Epithelial cell of prostate (primary cell): ENCODE data around the gene OSBPL5.
"Not testable (repeated sequence)": the region's sequence is repeated elsewhere in the genome, so short reads cannot be mapped to it uniquely, and the experiment has no call there.

Source experiments
- DNase-seq: peaks from one replicate; pipeline ENCODE4 v3.0.0-alpha.2; 2011; ENCODE audit warnings: low read depth, low spot score
- H3K27ac ChIP-seq: fragments of 450-650 bp; 2 replicates; pipeline ENCODE4 v1.5.1; 2017; ENCODE audit warnings: mild to moderate bottlenecking

Gene OSBPL5

DNA sequence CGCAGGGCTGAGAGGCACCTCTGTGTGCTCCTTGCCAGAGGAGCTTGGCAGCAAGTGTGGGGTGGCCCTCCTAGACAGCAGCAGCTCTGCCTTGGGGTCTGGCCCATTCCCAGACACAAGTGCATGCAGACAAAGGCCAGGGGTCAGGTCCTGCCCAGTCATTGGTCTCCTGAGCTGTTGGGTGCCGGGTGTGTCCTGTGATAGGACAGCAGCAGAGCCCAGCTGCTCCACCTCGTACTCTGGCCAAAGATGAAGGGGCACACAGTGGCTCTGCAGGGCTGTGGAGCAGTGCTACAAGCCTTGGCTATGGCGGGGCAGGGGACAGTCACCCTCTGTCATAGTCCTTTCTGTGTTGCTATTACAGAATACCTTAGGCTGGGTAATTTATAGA is 17.3 kb upstream of the OSBPL5 start:
- H3K27ac ChIP-seq: no peak overlapping the region
- DNase-seq: no peak

DNA sequence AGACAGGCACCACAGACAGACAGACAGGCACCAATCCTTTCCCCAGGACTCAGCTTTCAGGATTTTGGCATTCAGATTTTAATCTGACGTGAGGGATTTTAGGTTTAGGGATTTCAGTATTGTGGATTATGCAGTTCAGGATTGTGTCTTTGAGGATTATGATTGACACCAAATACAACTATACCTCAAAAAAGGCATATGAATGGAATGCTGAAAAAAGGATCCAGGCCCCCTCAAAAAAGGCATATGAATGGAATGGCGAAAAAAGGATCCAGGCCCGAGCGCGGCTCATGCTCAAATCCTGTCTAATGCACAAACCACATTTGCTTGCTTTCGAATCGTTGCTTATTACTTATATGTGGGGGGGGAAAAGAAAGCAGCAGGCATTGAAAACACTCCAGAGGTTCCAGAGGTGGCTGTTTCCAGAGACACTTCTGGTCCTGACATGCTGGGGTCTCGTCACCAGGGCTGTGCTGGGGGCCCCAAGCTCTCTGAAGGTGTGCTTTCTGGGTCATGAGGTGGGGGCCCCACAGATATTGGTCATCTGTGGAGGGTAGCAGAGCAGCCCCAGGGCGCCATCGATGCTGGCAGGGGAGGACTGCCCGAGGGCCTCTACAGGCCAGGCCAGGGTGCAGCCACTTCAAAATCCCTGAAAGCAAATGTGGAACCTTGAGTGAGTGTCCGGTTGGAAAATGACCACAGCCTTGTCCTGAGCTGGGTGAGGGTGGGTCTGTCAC is 16.8 kb upstream of the OSBPL5 start:
- no peak for DNase-seq
- no peak overlapping the region for H3K27ac ChIP-seq

DNA sequence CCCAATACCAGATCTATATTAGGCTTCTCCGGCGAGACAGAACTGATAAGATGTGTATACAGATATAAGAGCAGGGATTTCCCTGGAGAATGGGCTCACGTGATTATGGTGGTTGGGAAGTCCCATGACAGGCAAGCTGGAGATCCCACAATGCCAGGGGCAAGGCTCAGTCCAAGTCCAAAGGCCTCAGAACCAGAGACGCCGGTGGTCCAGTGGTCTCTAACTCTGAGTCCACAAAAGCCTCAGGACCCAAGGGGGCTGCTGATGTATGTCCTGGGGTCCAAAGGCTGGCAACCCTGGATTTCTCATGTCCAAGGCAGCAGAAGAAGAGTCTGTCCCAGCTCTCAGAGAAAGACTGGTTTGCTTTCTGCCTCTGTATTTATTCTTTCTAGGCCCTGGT is 15.8 kb upstream of the OSBPL5 start:
- DNase-seq: no peak
- no peak overlapping the region for H3K27ac ChIP-seq

DNA sequence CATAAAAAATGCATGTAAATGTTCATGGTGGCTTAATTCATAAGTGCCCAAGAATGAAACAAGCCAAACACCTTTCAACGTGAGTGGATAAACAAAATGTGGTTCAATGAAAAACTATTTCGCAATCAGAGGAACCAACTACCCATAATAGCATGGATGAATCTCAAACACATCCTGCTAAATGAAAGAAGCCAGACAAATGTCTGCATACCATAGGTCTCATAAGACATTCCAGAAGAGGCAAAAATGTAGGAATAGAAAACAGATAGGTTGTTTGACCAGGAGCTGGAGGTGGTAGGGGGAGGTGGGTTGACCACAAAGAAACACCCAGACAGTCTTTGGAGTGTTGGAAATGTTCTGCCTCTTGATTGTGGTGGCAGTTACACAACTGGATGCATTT is 13.2 kb upstream of the OSBPL5 start:
- no peak for DNase-seq
- no peak overlapping the region for H3K27ac ChIP-seq

DNA sequence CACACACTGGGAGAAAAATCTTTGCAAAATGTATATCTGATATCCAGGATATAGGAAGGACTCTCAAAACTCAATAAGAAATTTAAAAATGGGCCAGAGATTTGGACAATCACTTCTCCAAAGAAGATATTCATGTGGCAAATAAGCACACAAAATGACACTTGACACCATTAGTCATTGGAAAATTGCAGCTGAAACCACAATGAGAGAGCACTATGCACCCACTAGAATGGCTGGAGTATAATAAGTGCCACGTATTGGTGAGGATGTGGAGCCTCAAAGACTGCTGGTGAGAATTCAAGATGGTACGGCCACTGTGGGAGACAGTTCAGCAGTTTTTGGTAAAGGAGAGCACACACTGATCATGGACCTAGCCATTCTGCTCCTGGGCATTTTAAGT is 12.8 kb upstream of the OSBPL5 start:
- no peak for DNase-seq
- no peak overlapping the region for H3K27ac ChIP-seq

DNA sequence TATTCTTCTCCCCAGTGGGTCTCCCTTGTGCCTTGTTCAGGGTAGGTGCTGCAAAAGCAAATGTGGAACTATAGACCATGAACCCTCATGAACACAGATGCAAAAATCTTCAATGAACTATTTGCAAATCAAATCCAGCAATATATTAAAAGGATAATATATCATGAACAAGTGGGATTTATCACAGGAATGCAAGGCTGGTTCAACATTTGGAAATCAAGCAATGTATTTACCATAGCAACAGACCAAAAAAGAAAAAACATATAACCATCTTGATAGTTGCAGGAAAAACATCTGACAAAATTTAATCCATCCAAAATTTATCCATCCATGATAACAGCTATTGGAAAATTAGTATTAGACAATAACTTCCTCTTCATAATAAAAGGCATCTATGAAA is 11.4 kb upstream of the OSBPL5 start:
- DNase-seq: no peak
- no peak overlapping the region for H3K27ac ChIP-seq

DNA sequence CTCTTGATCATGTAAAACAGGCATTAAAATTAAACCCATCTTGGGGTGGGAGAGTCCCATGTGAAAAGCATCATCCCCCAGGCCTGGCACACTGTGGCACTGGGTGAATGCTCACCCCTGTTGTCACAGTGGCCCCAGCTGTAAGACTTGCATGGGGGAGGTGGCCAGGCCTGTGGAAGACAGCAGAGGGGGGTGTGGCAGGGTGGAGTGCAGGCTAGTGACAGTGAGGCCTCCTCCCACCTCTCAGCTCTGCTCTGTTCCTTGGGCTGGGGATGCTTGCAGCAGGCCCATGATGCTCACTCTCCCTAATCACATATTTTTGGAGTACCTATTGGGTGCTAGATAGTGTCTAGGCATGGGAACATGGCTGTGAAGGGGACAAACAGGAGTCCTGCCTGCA is 10.1 kb upstream of the OSBPL5 start:
- DNase-seq: no peak
- no peak overlapping the region for H3K27ac ChIP-seq

DNA sequence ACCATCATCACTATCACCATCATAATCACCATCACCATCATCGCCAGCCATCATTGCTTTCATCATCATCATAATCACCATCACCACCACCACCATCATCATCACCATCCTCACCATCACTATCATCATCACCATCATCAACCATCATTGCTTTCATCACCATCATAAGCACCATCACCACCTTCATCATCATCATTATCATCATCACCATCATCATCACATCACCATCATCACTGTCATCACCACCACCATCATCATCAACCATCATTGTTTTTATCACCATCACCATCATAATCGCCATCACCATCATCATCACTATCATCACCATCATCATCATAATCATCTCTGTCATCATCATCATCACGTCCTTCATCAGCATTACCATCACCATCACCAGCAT is 9.3 kb upstream of the OSBPL5 start:
- DNase-seq: no peak
- no peak overlapping the region for H3K27ac ChIP-seq

DNA sequence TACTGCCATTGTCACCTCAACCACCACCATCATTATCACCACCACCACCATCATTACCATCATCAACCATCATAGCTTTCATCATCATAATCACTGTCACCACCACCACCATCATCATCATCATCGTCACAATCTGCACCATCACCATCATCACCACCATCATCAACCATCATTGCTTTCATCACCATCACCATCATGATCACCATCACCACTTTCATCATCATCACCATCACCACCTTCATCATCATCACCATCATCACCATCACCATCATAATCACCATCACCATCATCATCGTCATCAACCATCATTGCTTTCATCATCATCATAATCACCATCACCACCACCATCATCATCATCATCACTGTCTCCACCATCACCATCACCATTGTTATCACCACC is 8.7 kb upstream of the OSBPL5 start:
- no peak for DNase-seq
- H3K27ac ChIP-seq: no peak overlapping the region

DNA sequence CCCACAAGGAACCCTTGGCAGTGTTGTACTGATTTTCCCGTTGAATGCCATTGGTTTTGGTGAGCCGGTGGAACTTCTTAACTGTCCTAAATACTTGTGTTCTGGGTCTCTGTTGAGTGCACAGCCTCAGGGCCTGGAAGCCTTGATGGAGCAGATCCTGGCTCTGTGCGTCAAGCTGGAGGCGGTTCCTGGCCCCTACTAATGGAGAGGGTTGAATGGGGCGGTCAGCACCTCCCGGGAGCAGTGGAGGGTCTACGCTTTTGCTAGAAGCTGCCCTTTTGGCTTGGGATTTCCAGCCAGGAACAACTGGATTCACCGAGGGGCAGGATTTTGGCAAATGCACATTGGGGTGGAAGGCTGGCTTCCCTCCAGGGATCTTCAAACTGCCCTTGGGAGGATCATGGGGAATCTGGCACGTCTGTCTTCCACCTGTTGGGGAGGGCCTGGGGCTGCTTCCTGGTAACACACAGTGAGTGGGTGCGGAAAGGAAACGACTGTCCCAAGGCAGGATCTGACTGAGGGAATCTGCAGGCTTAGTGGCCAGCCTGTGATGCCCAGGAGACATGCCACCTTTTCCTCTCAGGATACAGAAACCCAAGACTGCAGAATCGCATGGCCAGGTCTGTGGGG is 6.9 kb upstream of the OSBPL5 start:
- no peak overlapping the region for H3K27ac ChIP-seq
- DNase-seq: no peak

DNA sequence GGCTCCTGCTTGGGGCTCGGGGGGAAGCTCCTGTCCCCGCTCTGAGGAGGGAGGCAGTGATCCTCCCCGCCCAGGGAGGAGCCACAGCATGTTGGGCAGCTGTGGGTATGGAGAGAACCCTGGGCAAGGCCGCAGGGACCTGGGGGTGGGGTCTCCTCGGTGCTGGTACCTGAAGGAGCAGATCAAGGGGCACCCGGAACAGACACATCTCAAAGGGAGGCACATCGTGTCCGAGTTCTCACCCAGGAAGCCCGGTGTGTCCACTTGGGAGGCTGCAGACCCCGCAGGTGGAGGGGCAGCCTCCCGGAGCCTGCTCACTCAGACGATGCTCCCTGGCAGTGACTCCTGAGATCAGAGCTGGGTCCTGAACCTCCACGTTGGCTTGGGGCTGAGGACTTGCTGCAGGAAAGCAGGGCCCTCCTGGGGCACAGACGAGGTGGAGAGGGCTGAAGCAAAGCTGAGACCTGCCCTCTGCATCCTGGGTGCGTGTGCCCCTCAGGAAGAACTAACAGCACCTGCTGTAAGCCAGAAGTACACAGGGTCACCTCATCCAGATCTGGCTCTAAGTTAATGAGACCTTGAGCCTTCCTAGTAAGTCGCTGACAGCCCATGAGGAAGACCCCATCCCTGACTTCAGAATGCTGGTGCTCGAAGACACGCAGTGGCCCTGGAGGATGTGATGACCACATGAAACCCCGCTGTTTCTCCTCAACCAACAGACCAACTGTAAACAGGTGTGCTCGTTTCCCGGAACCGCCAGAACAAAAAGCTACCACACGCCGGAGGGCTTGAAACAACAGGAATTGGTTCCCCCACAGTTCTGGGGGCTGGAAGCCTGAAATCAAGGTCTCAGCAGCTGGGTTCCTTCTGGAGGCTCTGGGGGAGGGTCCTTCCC is 5.9 kb upstream of the OSBPL5 start:
- no peak for DNase-seq
- H3K27ac ChIP-seq: no peak overlapping the region

DNA sequence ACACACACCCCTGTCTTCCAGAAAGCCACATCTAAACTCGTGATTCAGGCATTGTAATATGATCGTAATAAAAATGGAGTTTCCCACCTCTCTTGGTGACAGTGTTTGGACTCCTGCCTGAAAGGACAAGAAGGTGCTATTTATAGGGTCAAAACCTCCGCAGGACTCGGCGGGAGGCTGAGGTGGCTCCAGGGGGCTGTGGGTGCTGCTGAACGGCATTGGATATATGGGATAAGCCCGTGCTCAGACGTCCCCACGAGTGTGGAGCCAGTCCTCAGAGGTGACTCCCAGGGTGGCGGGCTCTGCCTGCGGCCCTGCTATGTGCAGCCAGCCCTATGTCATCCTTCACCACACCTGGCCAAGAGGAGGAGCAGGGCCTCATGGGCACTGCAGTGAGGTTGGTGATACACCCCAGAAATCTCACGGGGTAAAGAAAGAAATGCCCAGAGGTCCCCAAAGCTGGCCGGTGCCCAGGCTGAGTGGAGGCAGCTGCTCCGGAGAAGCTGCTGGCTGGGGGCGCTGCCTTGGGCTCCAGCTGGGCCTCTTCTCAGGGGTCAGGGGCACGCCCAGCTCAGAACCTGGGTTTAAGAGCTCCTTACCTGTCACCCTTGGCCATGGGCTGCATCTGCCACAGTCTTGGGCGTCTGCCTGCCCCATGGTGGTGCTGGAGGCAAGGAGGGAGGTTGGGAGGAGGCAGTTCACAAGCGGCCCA is 5.1 kb upstream of the OSBPL5 start:
- DNase-seq: no peak
- H3K27ac ChIP-seq: no peak overlapping the region

DNA sequence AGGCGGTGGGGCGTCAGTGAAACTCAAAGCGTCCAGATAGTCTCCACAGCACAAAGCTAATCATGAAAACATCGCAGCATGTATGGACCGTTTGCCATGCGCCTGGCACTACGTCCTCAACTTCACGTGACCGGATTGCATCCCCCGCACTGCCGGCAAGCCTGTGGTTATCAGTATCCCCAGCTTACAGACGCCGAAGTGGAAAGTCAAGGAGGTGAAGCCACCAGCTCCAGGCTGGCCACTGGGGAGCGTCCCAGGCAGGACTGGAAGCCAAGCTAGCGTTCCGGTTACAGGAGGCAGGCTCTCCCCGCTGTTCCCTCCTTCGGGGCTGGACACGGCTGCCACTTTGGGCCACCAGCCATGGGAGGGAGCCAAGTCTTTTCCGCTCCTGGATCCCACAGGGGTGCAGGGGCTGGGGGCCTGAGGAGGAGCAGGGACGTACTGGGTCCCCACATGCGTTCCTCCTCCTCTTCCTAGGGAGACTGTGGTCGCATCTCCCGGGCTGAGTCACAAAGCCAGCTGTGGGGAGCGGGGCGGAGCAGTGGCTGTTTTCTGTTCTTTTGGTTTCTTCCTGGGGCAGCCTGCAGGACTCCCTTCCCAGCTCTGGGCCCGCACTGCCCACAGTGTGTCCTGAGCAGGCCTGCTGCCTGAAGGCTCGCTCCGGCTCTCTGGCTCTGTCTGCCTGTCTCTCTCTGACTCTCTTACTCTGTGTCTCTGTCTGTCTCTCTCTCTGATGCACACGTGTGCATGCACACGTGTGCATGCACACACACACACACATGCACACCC is 4.3 kb upstream of the OSBPL5 start:
- DNase-seq: no peak
- H3K27ac ChIP-seq: no peak overlapping the region

DNA sequence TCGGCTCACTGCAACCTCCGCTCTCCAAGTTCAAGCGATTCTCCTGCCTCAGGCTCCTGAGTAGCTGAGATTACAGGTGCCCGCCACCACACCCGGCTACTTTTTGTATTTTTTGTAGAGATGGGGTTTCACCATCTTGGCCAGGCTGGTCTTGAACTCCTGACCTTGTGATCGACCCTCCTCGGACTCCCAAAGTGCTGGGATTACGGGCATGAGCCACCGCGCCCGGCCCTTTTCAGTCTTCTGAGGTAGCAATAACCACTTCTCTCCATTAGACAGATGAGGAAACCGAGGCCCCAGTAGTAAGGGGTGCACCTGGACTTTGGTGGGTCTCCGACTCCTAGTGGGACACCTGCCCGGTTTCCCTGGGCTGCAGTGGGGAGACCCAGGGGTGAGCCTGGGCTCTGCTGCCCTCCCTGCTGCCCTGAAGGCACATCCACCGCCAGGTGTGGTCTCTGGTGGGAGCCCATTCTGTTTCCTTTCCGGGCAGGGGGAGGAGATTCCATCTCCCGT is 3.7 kb upstream of the OSBPL5 start:
- H3K27ac ChIP-seq, DNase-seq: not testable (repeated sequence)

DNA sequence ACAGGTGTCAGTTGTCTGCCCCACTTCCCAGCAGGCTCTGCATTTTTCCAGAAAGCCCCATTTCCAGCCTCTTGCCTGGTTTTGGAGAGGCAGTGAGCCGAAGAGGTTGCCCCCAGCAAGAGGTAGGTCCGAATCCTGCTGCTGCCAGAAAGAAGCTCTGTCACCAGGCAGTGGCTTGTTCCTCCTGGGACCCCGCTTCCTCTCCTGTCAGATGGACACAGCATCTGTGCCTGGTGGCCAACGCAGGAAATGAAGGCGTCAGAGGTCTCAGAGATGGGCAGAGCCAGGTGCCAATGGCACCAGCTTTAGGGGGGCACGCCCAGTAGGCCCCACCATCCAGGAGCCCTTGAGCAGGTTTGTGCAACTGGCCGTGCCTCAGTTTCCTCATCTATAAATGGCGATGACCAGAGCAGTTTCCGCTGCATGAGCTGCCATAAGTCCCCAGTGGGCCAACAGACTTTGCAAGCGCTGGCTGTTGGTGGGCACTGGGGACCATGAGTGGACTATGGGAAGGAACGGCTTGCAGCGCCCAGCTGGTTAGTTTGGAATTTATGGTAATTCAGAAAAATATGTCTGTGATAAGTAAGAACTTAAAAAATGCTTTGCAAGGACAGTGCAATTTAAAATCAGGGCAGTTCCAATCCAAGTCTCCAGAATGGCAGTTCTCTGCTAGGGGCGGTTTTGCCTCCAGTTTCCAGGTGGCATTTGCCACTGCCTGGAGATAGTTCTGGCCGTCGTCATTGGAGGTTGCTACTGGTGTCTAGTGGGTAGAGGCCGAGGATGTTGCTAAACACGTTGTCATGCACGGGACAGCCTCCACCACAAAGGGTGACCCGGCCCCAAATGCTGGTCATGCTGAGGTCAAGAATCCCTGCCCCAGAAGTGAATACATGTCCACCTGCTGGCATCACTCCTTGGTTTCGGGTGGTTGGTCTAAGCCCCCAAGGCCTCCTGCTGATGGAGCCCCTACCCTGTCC is 2.3 kb upstream of the OSBPL5 start:
- no peak for DNase-seq
- H3K27ac ChIP-seq: no peak overlapping the region

DNA sequence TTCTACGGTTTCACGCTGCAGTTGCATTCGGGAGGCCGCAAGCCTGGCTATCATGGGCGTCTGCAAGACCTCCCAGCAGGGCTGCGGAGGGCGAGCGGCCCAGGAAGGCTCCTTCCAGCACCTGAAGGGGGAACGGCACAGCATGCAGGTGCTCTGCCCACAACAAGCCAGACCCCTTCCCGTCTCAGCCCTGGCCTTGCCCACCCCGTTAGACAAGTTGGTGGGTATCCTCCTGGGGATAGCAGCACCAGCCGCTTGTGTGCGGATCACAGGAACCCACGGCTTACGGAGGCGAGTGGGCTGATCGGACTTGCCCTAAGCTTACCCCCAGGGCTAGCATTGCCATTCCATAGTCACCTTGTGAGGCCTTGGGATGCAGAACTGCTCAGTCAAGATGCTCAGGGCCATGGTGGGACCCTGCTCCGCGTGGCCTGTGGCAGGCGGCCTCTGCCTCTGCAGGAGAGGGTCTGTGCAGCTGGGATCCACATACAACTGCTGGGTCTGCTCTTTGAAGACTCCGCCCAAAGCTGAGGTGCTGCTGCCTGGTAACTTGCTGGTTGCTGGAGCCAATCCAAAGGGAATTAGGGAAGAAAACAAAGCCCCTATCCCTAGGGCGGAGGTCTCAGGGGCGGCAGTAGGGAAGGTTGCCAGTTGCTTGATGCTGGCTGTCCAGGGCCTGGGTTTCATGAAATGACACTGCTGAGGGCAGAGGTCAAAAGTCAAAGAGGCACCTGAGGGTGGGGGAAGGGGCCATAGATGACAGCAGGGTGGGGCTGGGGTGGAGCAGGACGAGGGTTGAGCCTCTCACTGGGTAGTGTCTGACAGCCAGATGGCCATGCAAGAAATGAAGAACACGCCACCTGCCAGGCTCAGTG is 1.4 kb upstream of the OSBPL5 start:
- H3K27ac ChIP-seq: no peak overlapping the region
- no peak for DNase-seq

DNA sequence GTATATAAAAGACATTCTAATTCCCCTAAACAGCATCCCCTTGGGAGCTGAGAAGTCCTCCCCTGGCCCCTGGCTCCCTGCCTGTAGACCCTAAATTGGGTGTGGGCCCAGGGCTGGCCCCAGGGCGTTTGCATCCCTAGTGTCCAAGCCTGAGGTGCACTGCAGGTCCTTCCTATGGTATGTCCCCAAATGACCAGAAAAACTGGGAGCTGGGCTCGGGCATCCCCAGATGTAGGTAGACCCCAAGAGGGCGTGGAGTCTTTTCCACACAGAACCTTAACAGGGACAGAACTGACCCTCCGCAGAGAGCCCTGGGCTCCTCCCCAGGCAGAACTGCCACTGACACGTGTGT is 782 bp upstream of the OSBPL5 start:
- no peak for DNase-seq
- H3K27ac ChIP-seq: no peak overlapping the region
